NB4 (cell line): ENCODE results near the gene SIAH2.

ENCODE experiments used
- POLR2A ChIP-seq: IDR thresholded peaks from 2 replicates; pipeline ENCODE4 v1.6.1; 2011; ENCODE audit warnings: mild to moderate bottlenecking; ENCODE audit not compliant: insufficient read length; ENCODE audit errors: extremely low read depth
- TF ChIP-seq, protein P1 (sequence below): IDR thresholded peaks from one replicate; pipeline ENCODE4 v1.5.1; 2012; ENCODE audit warnings: low read depth, low read length
- TF ChIP-seq, protein P2 (sequence below): IDR thresholded peaks from 2 replicates; pipeline ENCODE4 v1.6.1; 2011; ENCODE audit warnings: low read depth, low read length

DNA sequence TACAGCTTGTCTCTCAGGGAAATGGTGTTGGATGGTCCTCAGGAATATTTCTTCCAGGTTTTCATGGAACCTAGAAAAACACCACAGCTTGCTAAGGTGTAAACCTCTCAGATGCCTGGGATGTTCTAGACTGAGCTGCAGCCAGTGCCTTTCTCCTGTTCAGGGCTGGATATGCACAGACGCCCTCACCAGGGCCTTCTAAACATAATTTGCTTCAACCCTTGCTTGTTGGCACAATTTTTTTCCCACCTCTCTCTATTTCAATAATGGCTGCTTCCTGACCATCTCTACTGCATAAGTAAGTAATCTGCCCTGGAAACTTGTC is 28.2 kb downstream of the SIAH2 start:
- TF ChIP-seq, protein P1, sequence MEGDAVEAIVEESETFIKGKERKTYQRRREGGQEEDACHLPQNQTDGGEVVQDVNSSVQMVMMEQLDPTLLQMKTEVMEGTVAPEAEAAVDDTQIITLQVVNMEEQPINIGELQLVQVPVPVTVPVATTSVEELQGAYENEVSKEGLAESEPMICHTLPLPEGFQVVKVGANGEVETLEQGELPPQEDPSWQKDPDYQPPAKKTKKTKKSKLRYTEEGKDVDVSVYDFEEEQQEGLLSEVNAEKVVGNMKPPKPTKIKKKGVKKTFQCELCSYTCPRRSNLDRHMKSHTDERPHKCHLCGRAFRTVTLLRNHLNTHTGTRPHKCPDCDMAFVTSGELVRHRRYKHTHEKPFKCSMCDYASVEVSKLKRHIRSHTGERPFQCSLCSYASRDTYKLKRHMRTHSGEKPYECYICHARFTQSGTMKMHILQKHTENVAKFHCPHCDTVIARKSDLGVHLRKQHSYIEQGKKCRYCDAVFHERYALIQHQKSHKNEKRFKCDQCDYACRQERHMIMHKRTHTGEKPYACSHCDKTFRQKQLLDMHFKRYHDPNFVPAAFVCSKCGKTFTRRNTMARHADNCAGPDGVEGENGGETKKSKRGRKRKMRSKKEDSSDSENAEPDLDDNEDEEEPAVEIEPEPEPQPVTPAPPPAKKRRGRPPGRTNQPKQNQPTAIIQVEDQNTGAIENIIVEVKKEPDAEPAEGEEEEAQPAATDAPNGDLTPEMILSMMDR: no peak
- TF ChIP-seq POLR2A: no peak
- TF ChIP-seq, protein P2, sequence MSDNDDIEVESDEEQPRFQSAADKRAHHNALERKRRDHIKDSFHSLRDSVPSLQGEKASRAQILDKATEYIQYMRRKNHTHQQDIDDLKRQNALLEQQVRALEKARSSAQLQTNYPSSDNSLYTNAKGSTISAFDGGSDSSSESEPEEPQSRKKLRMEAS: no peak
